GM19438 (cell line): Measurements from ENCODE around the gene GZMM.
A peak's percentile ranks its signal among the peaks of the same experiment; 100 is the strongest.

ENCODE experiments used
- ATAC-seq: cut with Tn5 transposase; IDR thresholded peaks from one replicate; pipeline ENCODE4 v1.9.1; 2021; ENCODE audit warnings: low read depth; ENCODE audit not compliant: unreplicated experiment

The GZMM gene

DNA sequence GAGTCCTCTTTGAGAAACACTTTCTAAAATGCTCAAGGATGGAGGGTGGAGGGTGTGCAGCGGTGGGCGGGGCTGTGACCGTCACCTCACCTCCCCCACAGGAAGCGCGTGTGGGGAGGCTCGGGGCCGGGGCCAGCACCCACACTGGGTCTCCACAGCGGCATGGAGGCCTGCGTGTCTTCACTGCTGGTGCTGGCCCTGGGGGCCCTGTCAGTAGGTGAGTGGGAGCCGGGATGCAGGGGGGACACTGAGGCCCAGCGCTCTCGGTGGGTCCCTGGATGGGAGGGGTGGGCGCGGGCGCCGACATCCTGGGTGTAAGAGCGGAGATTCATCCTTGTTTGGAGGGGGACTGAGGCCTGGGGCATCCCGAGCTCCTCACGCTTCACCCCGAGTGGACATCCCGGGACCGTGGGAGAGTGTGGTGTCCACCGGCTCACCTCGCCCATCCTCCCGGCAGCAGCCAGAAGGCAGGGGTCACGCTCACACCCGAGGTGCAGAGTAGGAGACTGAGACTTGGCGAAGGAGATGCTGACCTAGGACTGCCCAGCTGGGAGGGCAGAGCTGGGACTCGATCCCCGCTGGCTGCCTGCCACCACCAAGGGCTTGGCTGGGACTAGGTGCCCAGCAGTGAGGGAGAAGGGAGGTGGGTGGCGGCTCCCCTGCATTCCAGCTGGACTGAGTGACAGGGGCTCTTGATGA is at the start of gene GZMM:
Gene GZMM, plus strand, starts transcription at position 144 of the 699 bp plus-strand sequence. Its CDS starts 19 bp downstream, at position 163.
- ATAC-seq, result no peak

GRCh38 chr19:494171-495080 is 49.4 kb upstream of the GZMM start:
- ATAC-seq, result no peak

DNA sequence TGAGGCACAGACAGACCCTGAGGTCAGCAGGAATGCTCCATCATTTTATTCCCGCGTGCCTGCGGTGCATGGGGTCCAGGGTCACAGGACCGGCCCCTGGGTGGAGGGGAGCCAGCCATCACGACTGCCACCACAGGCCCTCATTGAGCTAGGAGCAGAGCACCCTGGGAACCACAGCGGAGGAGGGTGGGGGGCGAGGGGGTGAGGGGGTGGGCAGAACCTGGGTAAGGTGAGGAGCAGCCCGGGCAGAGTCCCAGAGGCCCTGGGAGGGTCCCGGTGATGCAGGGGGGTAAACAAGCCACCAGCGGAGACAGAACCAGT is 48.8 kb upstream of the GZMM start:
- no peak for ATAC-seq

DNA sequence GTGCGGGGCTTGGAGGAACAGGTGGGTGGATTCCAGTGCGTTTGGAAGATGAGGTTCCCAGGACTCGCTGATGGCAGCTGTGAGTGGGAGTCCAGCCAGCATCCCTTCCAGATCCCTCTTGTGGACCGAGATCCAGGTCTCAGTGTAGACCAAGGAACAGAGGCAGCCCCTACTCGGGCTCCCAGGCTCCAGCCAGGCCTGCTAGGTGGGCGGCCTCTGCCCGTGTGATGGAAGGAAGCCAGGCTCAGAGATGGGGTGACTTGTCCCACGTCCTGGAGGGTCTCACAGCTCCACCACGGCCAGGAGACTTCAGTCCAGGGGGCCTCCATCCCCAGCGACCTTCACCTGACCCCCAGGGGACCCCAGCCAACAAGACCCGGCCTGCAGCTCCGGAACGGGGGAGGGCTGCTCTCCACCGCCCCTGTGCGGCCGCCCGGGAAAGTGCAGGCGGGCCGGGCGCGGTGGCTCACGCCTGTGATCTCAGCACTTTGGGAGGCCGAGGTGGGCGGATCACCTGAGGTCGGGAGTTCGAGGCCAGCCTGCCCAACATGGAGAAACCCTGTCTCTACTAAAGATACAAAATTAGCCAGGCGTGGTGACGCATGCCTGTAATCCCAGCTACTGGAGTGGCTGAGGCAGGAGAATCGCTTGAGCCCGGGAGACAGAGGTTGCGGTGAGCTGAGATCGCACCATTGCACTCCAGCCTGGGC is 48.3 kb upstream of the GZMM start:
- no peak for ATAC-seq

DNA sequence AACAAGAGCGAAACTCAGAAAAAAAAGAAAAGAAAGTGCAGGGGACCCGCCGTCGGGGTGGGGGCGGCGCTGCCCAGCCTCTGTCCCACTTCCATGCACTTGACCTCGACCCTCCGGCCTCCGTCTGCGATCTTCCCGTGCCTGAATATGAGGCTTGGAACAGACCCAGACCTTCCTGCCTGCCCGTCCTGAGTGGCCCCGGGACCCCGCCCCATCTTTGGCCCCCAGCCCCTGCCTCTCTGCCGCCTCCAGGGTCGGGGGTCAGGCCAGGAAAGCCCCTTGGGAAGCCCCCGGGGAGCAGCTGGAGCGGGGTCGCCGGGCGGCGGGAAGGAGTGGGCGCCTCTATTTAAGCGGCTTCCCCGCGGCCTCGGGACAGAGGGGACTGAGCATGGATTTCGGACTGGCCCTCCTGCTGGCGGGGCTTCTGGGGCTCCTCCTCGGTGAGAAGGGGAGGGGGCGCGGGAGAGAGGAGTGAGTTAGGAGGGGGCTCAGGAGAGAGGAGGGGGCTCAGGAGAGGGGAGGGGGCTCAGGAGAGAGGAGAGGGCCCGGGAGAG is 47.7 kb upstream of the GZMM start, which contains the start of gene MADCAM1:
Gene MADCAM1, plus strand, starts transcription at position 375 of the 554 bp plus-strand sequence. Its CDS starts 14 bp downstream, at position 389.
- no peak for ATAC-seq

- no peak for ATAC-seq
Measured at GRCh38 chr19:496986-497385, 46.9 kb upstream of the GZMM start.

- no peak for ATAC-seq
Measured at GRCh38 chr19:497491-497868, 46.4 kb upstream of the GZMM start.

DNA sequence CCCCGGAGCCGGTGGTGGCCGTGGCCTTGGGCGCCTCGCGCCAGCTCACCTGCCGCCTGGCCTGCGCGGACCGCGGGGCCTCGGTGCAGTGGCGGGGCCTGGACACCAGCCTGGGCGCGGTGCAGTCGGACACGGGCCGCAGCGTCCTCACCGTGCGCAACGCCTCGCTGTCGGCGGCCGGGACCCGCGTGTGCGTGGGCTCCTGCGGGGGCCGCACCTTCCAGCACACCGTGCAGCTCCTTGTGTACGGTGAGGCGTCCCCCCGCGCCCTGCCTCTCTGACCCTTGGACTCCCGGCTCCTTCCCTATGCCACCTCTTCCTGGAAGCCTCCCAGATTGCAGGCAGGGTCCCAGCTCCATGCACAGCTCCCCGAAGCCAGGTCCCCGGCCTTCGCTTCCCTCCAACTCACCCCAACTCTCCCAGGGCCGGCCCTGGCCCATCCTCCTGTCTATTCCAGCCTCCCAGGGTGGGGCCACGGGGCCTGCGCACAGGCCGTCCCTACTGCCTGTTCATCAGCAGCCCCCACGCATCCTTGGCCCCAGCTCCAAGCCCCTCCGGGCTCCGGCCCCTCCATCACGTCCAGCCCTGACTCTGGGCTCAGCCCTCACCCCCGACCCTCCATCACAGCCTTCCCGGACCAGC is 45.9 kb upstream of the GZMM start:
- no peak for ATAC-seq

- ATAC-seq, result no peak
Measured at GRCh38 chr19:498511-498891, 45.4 kb upstream of the GZMM start.

DNA sequence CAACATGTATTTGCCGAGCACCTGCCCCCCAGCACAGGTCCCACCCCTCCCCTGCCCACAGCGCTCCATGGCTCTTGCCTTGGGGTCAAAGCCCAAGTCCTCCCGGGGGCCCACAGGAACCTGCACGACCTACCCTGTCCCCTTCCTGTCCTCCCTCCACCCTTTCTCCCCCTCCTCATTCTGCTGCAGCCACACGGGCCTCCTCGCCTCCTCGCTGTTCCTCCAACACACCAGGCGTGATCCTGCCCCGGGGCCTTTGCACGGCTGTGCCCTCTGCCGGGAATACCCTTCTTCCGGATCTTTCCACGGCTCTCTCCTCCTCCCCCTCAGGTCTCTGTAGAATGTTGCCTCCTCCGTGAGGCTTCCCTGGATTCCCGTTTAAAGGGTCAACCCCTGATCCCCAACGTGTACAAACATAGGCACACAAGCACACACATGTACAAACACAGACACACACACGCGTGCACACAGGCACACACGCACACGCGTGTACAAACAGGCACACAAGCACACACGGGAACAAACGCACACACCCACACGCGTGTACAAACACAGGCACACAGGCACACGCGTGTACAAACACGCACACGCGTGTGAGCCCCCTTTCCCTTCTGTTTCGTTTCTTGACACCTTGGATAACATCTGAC is 44.8 kb upstream of the GZMM start:
- no peak for ATAC-seq

DNA sequence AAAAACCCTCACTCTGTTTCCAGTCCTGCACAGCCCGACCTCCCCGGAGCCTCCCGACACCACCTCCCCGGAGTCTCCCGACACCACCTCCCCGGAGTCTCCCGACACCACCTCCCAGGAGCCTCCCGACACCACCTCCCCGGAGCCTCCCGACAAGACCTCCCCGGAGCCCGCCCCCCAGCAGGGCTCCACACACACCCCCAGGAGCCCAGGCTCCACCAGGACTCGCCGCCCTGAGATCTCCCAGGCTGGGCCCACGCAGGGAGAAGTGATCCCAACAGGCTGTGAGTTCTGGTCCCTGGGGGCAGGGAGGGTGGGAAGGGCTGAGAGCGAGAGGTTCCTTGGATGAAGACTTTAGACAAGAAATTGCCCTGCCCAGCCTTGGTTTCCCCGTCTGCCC is 42.2 kb upstream of the GZMM start:
- no peak for ATAC-seq

DNA sequence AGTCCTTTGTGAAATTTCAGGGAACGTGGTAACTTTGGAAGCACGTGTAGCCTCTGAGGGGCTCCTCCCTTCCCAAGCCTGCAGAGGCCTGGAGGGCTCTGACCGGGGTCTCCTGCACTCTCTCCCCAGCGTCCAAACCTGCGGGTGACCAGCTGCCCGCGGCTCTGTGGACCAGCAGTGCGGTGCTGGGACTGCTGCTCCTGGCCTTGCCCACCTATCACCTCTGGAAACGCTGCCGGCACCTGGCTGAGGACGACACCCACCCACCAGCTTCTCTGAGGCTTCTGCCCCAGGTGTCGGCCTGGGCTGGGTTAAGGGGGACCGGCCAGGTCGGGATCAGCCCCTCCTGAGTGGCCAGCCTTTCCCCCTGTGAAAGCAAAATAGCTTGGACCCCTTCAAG is 39.2 kb upstream of the GZMM start:
- ATAC-seq, result no peak

DNA sequence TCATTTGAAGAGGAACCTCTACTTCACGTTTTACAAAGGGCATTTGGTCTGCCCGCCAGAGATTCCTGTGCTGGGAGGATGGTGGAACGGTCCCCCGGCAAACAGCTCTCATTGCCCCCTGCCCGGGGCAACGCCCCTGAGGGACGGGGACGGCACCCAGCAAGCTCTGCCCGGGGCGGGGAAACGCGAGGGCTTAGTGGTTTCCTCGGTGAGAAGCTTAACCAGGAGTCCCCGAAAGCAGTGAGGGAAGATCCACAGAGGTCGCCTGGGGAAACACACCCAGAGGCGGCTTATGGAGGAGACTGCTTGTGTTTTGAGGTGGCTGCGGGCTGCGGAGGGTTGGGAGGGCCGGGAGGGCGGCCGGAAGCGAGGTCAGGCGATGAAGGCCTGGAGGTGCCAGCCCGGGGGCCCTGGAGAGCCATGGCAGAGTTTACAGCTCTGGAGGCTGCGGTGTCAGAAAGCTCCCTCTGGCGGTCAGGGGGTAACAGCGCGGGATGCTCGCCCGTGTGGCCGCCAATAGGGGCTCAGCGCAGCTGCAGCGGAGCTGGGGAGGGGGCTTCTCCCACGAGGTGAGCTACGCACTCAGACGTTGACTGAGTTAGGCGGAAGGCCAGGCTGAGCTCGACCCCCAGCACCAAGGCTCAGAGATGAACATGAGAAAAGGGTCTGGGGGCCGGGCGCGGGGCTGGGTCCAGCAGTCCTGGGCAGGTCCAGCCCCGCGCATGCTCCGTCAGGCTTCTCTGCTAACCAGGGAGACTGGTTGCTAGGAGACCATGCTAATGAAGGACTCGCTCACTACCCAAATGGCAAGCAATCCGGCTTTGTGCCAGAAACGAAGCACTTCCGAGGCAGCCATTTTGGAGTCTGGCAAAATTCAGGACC is 37.2 kb upstream of the GZMM start:
- ATAC-seq, result peak; percentile 62

DNA sequence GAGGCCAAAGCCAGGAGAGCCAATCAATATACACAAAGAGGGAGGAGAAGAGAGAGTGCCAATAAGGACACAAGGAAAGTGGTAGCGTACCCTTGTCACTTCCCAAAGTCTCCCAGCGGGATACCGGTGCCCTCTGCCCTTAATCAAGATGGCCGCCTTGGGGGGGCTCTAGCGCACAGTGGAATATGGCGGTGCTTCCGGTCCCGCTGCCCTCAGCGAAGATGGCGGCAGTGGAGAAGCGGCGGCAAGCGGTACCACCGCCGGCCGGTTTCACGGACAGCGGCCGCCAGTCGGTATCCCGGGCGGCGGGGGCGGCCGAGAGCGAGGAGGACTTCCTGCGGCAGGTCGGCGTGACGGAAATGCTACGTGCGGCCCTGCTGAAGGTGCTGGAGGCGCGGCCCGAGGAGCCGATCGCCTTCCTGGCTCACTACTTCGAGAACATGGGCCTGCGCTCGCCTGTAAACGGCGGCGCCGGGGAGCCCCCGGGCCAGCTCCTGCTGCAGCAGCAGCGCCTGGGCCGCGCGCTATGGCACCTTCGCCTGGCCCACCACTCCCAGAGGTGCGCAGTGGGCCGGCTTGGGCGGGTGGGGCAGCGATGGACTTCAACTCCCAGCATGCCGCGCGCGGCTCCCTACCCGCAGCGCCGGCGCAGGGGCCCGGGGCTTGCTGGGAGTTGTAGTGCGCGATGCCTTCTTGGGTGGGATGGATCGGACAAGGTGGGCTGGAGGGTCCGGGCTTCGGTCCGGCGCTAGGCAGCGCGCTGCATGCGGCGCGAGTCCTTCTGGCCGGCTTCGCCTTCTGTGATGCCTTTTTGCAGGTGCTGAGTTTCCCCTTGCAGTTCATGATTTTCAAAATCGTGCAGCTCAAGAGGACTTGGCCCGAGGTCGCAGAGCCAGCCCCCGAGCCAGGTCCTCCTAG is 36.3 kb upstream of the GZMM start, which contains the start of gene TPGS1:
Gene TPGS1, plus strand, starts transcription at position 212 of the 918 bp plus-strand sequence. Its CDS starts 10 bp downstream, at position 222.
- peak; percentile 50 for ATAC-seq

GRCh38 chr19:508204-509150 is 35.4 kb upstream of the GZMM start:
- no peak for ATAC-seq

DNA sequence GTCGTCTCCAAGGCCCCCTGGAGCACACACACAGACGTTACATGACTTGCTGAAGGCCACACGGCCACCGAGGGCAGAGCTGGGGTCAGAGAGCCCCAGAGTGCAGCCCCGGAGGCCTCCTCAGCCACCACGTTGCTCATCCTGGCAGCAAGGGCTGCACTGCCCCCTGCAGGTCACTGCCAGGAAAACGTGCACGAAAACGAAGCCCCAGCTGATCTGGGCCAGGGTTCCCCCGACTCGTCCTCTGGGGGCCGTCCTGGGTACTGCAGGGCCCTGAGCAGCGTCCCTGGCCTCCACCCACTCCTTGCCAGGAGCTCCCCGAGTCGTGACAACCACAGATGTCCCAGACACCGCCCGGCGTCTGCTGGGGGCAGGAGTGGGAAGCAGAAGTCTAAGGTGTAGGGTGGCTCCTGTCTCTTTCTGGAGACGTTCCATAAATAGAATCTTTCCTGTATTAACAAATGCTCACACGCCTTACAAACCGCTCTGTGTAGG is 33.2 kb upstream of the GZMM start:
- no peak for ATAC-seq
